ENCODE results near the gene TRPC5OS. TPM values are rescaled to one million over a fixed set of nuclear protein-coding genes. Genes with fewer than 3 reads are reported as not detected.

Gene TRPC5OS
- total RNA-seq, 1 experiment from 2014 or later: not detected

DNA sequence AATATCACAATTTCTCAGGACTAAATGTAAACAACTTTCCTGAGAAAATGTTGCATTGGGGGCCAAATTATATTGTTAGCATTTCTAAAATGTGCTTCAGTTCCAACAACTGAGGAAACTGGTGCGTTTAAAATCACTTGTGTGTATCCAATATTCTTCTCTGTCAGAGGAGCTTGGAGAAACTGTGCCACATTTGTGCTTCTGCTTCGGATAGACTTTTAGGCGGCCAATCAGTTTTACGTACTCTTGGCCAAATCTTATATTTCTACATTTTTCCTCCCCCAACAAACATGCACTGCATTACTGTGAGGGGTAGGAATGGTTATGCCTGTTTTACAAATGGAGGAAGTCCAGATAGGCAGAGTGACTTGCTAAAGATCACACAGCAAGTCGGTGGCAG, 27.4 kb upstream of the TRPC5OS start:
- POLR2A ChIA-PET (ENCODE audit: unreplicated experiment): no interaction called here
- CTCF ChIA-PET: no interaction called here
- intact Hi-C loops (cut with micrococcal nuclease; ENCODE audit: unreplicated experiment): no loop called here
- Histone ChIP-seq H2AFZ (no peak overlapping the region), H3F3A (ENCODE audit: insufficient read depth, low read depth) (no peaks in the 10 kb centered on the region), H3K27me3 (ENCODE audit: insufficient read depth, low read depth) (no peaks in the 10 kb centered on the region), H3K4me3 (no peak overlapping the region), H3K36me3 (ENCODE audit: low read depth) (no peaks in the 10 kb centered on the region), H3K27ac (no peak overlapping the region), H3K4me1 (replicated peaks; ENCODE audit: insufficient read depth) (no peaks in the 10 kb centered on the region), H3K79me2 (ENCODE audit: low read depth) (no peaks in the 10 kb centered on the region), H3K4me2 (no peak overlapping the region), H4K20me1 (ENCODE audit: insufficient read depth) (no peaks in the 10 kb centered on the region), H3K9me3 (ENCODE audit: insufficient read depth, low read depth) (no peaks in the 10 kb centered on the region), H3K9me2 (ENCODE audit: insufficient read depth) (no peaks in the 10 kb centered on the region)
- no TSS peak for BruUV-seq (replicated peaks)
- TF ChIP-seq, protein P1, sequence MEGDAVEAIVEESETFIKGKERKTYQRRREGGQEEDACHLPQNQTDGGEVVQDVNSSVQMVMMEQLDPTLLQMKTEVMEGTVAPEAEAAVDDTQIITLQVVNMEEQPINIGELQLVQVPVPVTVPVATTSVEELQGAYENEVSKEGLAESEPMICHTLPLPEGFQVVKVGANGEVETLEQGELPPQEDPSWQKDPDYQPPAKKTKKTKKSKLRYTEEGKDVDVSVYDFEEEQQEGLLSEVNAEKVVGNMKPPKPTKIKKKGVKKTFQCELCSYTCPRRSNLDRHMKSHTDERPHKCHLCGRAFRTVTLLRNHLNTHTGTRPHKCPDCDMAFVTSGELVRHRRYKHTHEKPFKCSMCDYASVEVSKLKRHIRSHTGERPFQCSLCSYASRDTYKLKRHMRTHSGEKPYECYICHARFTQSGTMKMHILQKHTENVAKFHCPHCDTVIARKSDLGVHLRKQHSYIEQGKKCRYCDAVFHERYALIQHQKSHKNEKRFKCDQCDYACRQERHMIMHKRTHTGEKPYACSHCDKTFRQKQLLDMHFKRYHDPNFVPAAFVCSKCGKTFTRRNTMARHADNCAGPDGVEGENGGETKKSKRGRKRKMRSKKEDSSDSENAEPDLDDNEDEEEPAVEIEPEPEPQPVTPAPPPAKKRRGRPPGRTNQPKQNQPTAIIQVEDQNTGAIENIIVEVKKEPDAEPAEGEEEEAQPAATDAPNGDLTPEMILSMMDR (conservative IDR thresholded peaks at IDR 0.05): no peak
- TF ChIP-seq EZH2 (IDR thresholded peaks at IDR 0.05; ENCODE audit: low read depth): no peak
- DNase-seq: no peak

- Histone ChIP-seq H3K79me2 (ENCODE audit: low read depth) (no peaks in the 10 kb centered on the region), H3K9me2 (ENCODE audit: insufficient read depth) (no peaks in the 10 kb centered on the region), H3K27me3 (ENCODE audit: insufficient read depth, low read depth) (no peaks in the 10 kb centered on the region), H3K36me3 (ENCODE audit: low read depth) (no peaks in the 10 kb centered on the region), H3K27ac (no peak overlapping the region), H3K9me3 (ENCODE audit: insufficient read depth, low read depth) (no peaks in the 10 kb centered on the region), H3K4me2 (no peak overlapping the region), H3K4me3 (no peak overlapping the region), H4K20me1 (ENCODE audit: insufficient read depth) (no peaks in the 10 kb centered on the region), H3F3A (ENCODE audit: insufficient read depth, low read depth) (no peaks in the 10 kb centered on the region), H3K4me1 (replicated peaks; ENCODE audit: insufficient read depth) (no peaks in the 10 kb centered on the region), H2AFZ (no peak overlapping the region)
- POLR2A ChIA-PET (ENCODE audit: unreplicated experiment): interaction anchor here (0.5 kb wide), 1 partner anchor 990 kb away, joined by 3 read pairs; no protein-coding TSS in a partner anchor
- intact Hi-C loops (cut with micrococcal nuclease; ENCODE audit: unreplicated experiment): no loop called here
- no peak for TF ChIP-seq EZH2 (IDR thresholded peaks at IDR 0.05; ENCODE audit: low read depth)
- TF ChIP-seq, protein P1 (conservative IDR thresholded peaks at IDR 0.05): no peak
- DNase-seq: no peak
- BruUV-seq (replicated peaks): no TSS peak
- CTCF ChIA-PET: no interaction called here
These were observed 25.0 kb upstream of the TRPC5OS start for GRCh38 chrX:111850975-111851374.

- H2AFZ ChIP-seq: no peak overlapping the region; the same call in 1 of the 2 replicates
- BruUV-seq (replicated peaks): no TSS peak
- DNase-seq: no peak
- no peaks in the 10 kb centered on the region for H3K9me3 ChIP-seq (ENCODE audit: insufficient read depth, low read depth)
- no peak for TF ChIP-seq EZH2 (IDR thresholded peaks at IDR 0.05; ENCODE audit: low read depth)
- TF ChIP-seq, protein P1 (conservative IDR thresholded peaks at IDR 0.05): no peak
- H3K4me1 ChIP-seq (replicated peaks; ENCODE audit: insufficient read depth): no peaks in the 10 kb centered on the region
- POLR2A ChIA-PET (ENCODE audit: unreplicated experiment): no interaction called here
- no peak overlapping the region for H3K4me2 ChIP-seq
- H3K4me3 ChIP-seq: no peak overlapping the region
- H3F3A ChIP-seq (ENCODE audit: insufficient read depth, low read depth): no peaks in the 10 kb centered on the region
- no peaks in the 10 kb centered on the region for H4K20me1 ChIP-seq (ENCODE audit: insufficient read depth)
- intact Hi-C loops (cut with micrococcal nuclease; ENCODE audit: unreplicated experiment): no loop called here
- CTCF ChIA-PET: no interaction called here
- H3K9me2 ChIP-seq (ENCODE audit: insufficient read depth): no peaks in the 10 kb centered on the region
- no peak overlapping the region for H3K27ac ChIP-seq
- no peaks in the 10 kb centered on the region for H3K79me2 ChIP-seq (ENCODE audit: low read depth)
- H3K27me3 ChIP-seq (ENCODE audit: insufficient read depth, low read depth): no peaks in the 10 kb centered on the region
- H3K36me3 ChIP-seq (ENCODE audit: low read depth): no peaks in the 10 kb centered on the region
These were observed 21.2 kb upstream of the TRPC5OS start for GRCh38 chrX:111854556-111855490.
